Mesothelial cell of epicardium (in vitro differentiated cells): ENCODE results near the gene SEMA7A. TPM values are rescaled to one million over a fixed set of nuclear protein-coding genes. Genes with fewer than 3 reads are reported as not detected.

Experiments
- DNase-seq, 2 experiments: peaks; one replicate each; pipeline ENCODE4 v3.0.0; 2021; ENCODE audit warnings: low spot score in 2 of 2; ENCODE audit not compliant: unreplicated experiment in 2 of 2
- H3K27ac Mint-ChIP-seq: 2 replicates; pipeline ENCODE4 v1.8.0; 2021; ENCODE audit warnings: mixed read lengths
- H3K27me3 Mint-ChIP-seq: 2 replicates; pipeline ENCODE4 v1.8.0; 2021; ENCODE audit warnings: low read depth, mixed read lengths
- H3K36me3 Mint-ChIP-seq: 2 replicates; pipeline ENCODE4 v1.8.0; 2021; ENCODE audit warnings: mixed read lengths
- H3K4me1 Mint-ChIP-seq: 2 replicates; pipeline ENCODE4 v1.8.0; 2021; ENCODE audit warnings: mixed read lengths
- H3K4me3 Mint-ChIP-seq: 2 replicates; pipeline ENCODE4 v1.8.0; 2021; ENCODE audit warnings: mild to moderate bottlenecking, moderate library complexity, mixed read lengths
- H3K9me3 Mint-ChIP-seq: 2 replicates; pipeline ENCODE4 v1.8.0; 2021; ENCODE audit warnings: mixed read lengths
- CTCF ChIP-seq: fragments of 200-600 bp; sonication (generic); IDR thresholded peaks from one replicate; pipeline ENCODE4 v1.5.0; 2021; ENCODE audit warnings: antibody characterized with exemption; ENCODE audit not compliant: unreplicated experiment
- total RNA-seq: library from RNA; stranded (reverse); gene quantifications from 3 replicates; pipeline ENCODE4 v1.2.1, GENCODE V29; 2021

Gene SEMA7A
- total RNA-seq, 1 donor from 2014 or later = 5.0 TPM

- no peak for DNase-seq
- H3K9me3 Mint-ChIP-seq = no peaks in the 10 kb centered on the region
- no peak overlapping the region for H3K4me3 Mint-ChIP-seq
- H3K27me3 Mint-ChIP-seq = no peaks in the 10 kb centered on the region
- no peak overlapping the region for H3K27ac Mint-ChIP-seq
- no peaks in the 10 kb centered on the region for H3K36me3 Mint-ChIP-seq
- peaks cover 25% of the 10 kb centered on the region for H3K4me1 Mint-ChIP-seq
- no peak for TF ChIP-seq CTCF
These were observed 30.7 kb downstream of the SEMA7A start for GRCh38 chr15:74402873-74403587.

GRCh38 chr15:74402337-74402841 is 31.4 kb downstream of the SEMA7A start:
- Mint-ChIP-seq H3K9me3 (no peaks in the 10 kb centered on the region), H3K36me3 (no peaks in the 10 kb centered on the region), H3K27me3 (no peaks in the 10 kb centered on the region), H3K4me3 (no peak overlapping the region), H3K4me1 (peaks cover 21% of the 10 kb centered on the region), H3K27ac (no peak overlapping the region)
- no peak for DNase-seq
- no peak for TF ChIP-seq CTCF

GRCh38 chr15:74400915-74401757 is 32.6 kb downstream of the SEMA7A start:
- DNase-seq = no peak
- H3K36me3 Mint-ChIP-seq = no peaks in the 10 kb centered on the region
- H3K4me3 Mint-ChIP-seq = no peak overlapping the region
- TF ChIP-seq CTCF = no peak
- no peak overlapping the region for H3K27ac Mint-ChIP-seq
- peaks cover 15% of the 10 kb centered on the region for H3K4me1 Mint-ChIP-seq
- H3K27me3 Mint-ChIP-seq = no peaks in the 10 kb centered on the region
- H3K9me3 Mint-ChIP-seq = no peaks in the 10 kb centered on the region

- H3K36me3 Mint-ChIP-seq = no peaks in the 10 kb centered on the region
- no peak for DNase-seq
- H3K9me3 Mint-ChIP-seq = no peaks in the 10 kb centered on the region
- TF ChIP-seq CTCF = no peak
- no peak overlapping the region for H3K4me3 Mint-ChIP-seq
- peaks cover 15% of the 10 kb centered on the region for H3K4me1 Mint-ChIP-seq
- no peak overlapping the region for H3K27ac Mint-ChIP-seq
- H3K27me3 Mint-ChIP-seq = no peaks in the 10 kb centered on the region
These were observed 33.4 kb downstream of the SEMA7A start for GRCh38 chr15:74400313-74400860.

- Mint-ChIP-seq H3K9me3 (no peaks in the 10 kb centered on the region), H3K4me3 (no peak overlapping the region)
These were observed 34.0 kb downstream of the SEMA7A start for GRCh38 chr15:74399511-74400312.

More at GRCh38 chr15:74399511-74400312, 34.0 kb downstream of the SEMA7A start:
- no peak for DNase-seq
- H3K4me1 Mint-ChIP-seq = peaks cover 15% of the 10 kb centered on the region
- no peak for TF ChIP-seq CTCF
- H3K27ac Mint-ChIP-seq = no peak overlapping the region
- H3K36me3 Mint-ChIP-seq = no peaks in the 10 kb centered on the region
- H3K27me3 Mint-ChIP-seq = no peaks in the 10 kb centered on the region
